IPS-NIHi11 (cell line): ENCODE data around the gene MYH16.
"Not testable (repeated sequence)": the region's sequence is repeated elsewhere in the genome, so short reads cannot be mapped to it uniquely, and the experiment has no call there.

Experiments
- DNase-seq: peaks from one replicate; pipeline ENCODE4 v3.0.0; 2012; ENCODE audit warnings: mixed read lengths, low spot score

MYH16 gene

DNA sequence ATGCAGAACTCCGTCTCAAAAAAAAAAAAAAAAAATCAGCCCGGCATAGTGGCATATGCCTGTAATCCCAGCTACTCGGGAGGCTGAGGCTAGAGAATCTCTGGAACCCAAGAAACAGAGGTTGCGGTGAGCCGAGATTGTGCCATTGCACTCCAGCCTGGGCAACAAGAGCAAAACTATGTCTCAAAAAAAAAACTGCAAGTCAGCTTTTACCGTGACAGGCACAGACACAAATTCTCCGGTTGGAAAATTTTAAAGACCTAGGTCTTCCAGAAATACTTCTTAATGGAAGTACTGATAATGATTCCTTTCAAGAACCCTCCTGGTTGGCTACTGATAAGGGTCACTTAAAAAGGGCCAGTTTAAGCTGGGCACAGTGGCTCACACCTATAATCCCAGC lies 82.5 kb downstream of the MYH16 start:
- no peak for DNase-seq

DNA sequence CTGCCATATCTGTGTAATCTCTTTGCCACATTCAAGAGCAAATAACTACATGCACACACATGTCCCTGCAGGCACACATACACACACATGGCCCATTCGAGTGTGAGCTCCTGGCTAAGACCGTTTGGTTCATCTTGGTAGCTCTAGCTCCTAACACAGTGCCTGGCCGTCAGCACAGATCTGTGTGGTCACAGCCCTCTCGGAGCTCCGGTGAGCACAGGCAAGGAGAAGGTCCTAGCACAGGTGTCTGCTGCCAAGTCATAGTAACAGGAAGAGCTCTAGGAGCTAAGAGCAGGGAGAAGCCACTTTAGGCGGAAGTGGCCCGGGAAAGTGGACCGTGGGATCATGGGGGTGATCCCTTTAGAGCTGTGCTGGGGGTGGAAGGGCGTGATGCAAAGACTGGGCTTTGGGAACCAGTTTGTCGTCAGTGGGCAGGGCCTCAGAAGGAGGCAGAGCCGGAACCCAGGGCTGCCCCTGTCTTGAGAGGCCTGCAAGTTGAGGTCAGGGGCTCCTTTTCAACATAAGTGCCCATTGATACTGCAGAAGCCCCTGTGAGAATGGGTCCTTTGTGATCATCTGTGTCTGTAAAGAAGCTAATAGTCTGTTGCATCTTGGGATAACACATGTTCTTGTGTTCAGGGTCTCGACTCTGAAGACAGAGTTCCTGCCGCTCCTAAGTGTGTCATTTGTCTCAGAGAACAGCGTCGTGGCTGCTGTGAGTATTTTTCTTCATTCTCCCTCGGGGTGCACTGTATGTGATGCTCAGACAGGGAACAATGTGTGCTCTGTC lies 85.3 kb downstream of the MYH16 start:
- DNase-seq = no peak

DNA sequence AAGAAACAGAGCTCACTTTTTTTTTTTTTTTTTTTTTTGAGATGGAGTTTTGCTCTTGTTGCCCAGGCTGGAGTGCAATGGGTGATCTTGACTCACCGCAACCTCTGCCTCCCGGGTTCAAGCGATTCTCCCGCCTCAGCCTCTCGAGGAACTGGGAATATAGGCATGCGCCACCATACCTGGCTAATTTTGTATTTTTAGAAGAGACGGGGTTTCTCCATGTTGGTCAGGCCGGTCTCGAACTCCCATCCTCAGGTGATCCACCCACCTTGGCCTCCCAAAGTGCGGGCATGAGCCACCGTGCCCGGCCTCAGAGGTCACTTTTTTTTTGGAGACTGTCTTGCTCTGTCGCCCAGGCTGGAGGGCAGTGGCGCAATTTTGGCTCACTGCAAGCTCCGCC lies 85.9 kb downstream of the MYH16 start:
- not testable (repeated sequence) for DNase-seq

DNA sequence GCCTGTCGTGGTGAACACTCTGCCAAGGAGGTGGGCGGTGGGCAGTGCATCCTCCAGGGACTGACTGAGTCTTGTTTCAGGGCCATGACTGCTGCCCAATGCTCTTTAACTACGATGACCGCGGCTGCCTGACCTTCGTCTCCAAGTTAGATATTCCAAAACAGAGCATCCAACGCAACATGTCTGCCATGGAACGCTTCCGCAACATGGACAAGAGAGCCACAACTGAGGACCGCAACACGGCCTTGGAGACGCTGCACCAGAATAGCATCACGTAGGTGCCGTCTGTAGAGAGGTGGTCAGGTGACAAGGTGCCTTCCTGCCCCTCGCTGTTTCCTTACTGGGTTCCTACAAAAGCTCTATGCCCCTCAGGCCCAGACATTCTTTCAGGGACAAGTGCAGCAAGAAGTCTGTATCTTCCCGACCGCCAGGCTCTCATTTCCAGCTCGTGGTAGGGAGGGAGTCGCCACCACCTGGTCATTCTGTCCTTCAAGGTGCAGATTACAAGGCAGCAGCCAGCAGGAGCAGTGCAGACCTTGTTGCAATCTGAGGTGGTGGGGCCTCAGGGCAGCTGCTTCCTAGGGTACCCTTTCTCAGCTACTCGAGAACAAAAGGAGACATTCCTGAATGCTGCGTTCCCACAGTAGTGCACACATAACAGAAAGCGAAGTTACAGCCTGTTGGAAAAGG lies 87.0 kb downstream of the MYH16 start:
- DNase-seq = peak; percentile 52
